Mucosa of stomach (tissue), 1 donor: Measurements from ENCODE around the gene CXCR6.

Source experiments
- H3K27me3 ChIP-seq: one replicate; pipeline ENCODE4 v1.7.0; 2013; ENCODE audit warnings: mild to moderate bottlenecking, low read length; ENCODE audit not compliant: control insufficient read depth, insufficient read depth
- H3K36me3 ChIP-seq: one replicate; pipeline ENCODE4 v1.7.0; 2013; ENCODE audit warnings: low read length; ENCODE audit not compliant: control insufficient read depth, insufficient read depth
- H3K4me1 ChIP-seq: one replicate; pipeline ENCODE4 v1.7.0; 2013; ENCODE audit warnings: mild to moderate bottlenecking, low read length; ENCODE audit not compliant: control insufficient read depth, insufficient read depth
- H3K4me3 ChIP-seq: one replicate; pipeline ENCODE4 v1.7.0; 2013; ENCODE audit warnings: low read length
- H3K9ac ChIP-seq: one replicate; pipeline ENCODE4 v1.7.0; 2013; ENCODE audit warnings: mild to moderate bottlenecking, low read length, moderate library complexity
- H3K9me3 ChIP-seq: one replicate; pipeline ENCODE4 v1.7.0; 2013; ENCODE audit warnings: mild to moderate bottlenecking, low read length, moderate library complexity; ENCODE audit not compliant: control insufficient read depth
- donor health status: Pancreatic carcinoma.

Gene CXCR6

DNA sequence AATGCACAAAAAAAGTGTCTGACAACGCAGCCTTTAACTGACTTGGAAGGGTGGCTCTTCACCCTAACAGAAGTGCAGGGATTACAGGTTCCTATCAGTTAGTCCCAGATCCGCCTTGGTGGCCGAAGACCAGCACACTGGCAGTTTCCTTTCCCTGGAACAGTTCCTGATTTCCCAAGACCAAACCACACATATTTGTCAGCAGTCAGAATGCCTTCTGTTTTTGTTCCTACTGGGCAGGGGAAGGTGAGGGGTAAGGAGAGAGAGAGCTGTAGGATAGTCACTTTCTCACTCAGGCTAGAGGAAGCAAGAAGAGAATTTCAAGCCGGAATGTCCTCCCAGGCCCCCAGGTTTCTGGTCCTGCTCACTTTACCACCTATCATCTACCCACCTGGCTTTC lies 9.2 kb downstream of the CXCR6 start:
- H3K27me3 ChIP-seq = no peaks in the 10 kb centered on the region
- no peaks in the 10 kb centered on the region for H3K4me1 ChIP-seq
- H3K4me3 ChIP-seq = no peak overlapping the region
- no peaks in the 10 kb centered on the region for H3K9me3 ChIP-seq
- peaks cover 27% of the 10 kb centered on the region for H3K36me3 ChIP-seq
- H3K9ac ChIP-seq = no peak overlapping the region

DNA sequence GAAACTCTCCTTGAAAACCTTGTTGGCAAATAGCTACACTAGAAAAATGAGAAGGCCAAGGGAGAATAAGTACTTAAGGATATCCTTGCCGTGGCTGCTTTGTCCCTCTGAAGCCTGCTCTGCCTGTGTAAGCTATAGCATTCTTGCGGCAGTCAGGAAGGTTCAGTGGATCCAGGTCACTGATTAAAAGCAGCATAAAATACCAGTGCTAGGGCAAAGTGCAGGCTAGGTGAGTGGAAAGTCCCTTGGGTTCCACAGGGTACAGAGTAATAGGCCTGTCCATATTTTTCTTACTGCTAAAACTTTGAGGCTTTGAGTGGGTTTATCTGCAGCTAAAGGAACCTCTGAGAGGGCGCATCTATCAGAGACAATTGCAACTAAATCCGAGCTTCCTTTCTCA lies 10.3 kb downstream of the CXCR6 start:
- Histone ChIP-seq H3K36me3 (peaks cover 30% of the 10 kb centered on the region), H3K9me3 (no peaks in the 10 kb centered on the region), H3K4me3 (no peak overlapping the region), H3K9ac (no peak overlapping the region), H3K27me3 (no peaks in the 10 kb centered on the region), H3K4me1 (no peaks in the 10 kb centered on the region)

DNA sequence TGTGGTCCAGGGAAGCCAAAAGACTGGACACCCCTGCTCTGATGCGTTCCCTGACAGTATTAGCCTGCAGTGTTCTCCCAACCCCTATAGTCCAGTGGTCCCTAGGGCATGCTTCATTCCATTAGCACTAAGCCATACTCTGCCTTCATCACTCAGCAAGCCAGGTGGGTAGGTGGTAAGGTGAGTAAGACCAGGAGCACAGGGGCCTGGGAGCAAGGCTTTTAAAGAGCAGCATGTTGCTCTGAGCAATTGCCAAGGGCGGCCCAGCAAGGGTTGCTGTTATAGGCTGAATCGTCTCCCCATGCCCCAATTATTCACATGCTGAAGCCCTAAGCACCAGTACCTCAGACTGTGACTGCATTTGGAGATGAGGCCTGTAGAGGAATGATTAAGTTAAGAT lies 11.0 kb downstream of the CXCR6 start:
- no peaks in the 10 kb centered on the region for H3K27me3 ChIP-seq
- H3K4me1 ChIP-seq = no peaks in the 10 kb centered on the region
- no peak overlapping the region for H3K9ac ChIP-seq
- H3K4me3 ChIP-seq = no peak overlapping the region
- peaks cover 38% of the 10 kb centered on the region for H3K36me3 ChIP-seq
- no peaks in the 10 kb centered on the region for H3K9me3 ChIP-seq

DNA sequence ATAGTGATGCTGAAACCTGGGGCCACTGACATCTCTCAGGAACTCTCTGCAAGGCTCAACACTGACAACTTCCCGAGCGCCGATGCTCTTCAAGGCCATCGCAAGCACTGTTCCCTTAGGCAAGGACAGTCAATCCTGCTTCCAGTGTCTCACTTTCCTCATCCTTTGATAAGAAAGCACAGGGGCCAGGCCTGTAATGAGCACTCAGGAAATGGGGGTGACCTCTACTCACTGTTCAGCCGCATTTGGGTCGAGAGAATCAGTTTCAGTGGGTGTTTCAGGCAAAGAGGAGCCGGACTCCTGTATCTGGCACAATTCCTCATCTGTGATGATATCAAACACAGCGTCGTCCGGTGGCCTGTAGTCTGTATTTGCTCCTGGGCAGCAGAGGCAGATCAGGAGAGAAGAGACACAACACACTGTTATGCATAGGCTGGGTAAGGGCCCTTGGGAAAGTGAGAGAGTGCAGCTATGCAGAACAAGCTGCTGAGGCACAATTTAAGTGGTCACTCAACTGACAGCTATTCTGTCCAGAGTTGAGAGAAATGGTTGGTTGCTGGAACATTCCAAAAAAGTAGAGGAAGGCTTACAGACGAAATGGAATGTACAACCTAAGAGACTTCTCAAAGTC lies 11.9 kb downstream of the CXCR6 start:
- Histone ChIP-seq H3K4me3 (no peak overlapping the region), H3K4me1 (no peaks in the 10 kb centered on the region), H3K27me3 (no peaks in the 10 kb centered on the region), H3K36me3 (peaks cover 42% of the 10 kb centered on the region), H3K9ac (no peak overlapping the region), H3K9me3 (no peaks in the 10 kb centered on the region)

DNA sequence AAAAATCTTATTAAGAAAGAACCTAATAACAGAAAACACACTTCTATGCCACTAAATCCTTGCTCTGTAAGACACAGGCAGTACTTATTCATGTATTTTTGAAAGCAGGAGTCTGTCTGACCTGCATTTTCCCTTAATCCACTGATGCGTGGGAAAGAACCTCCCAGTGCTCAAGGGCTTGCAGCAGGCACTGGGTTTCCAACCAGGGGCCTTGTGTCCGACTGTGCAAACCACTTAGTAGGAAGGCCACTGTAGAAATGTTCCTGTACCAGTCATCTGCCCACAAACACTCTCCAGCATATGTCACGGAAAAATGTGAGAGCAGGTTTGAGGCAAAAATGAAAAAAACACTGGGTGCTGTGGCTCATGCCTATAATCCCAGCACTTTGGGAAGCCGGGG lies 12.4 kb downstream of the CXCR6 start:
- Histone ChIP-seq H3K36me3 (peaks cover 42% of the 10 kb centered on the region), H3K4me1 (no peaks in the 10 kb centered on the region), H3K4me3 (no peak overlapping the region), H3K9ac (no peak overlapping the region), H3K9me3 (no peaks in the 10 kb centered on the region), H3K27me3 (no peaks in the 10 kb centered on the region)

DNA sequence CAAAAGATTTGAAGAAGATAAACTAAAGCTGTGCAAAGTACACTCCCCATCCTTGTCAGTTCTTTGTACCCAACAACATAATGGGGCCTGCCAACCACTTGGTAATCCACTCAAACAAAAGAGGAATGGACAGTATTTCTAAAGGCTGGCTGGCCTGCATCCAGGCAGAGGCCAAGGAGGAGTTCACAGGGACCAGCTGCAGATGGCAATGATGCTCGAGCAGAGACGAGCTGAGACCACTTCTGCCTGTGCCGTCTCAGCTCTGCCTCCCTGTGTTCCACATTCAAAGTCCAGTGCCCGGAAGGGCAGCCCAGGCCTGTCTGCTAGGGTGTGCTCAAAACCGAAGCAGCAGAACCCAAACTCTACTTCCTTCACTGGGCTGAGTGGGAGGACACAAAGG lies 14.3 kb downstream of the CXCR6 start:
- no peak overlapping the region for H3K9ac ChIP-seq
- no peak overlapping the region for H3K4me3 ChIP-seq
- no peaks in the 10 kb centered on the region for H3K9me3 ChIP-seq
- no peaks in the 10 kb centered on the region for H3K27me3 ChIP-seq
- no peaks in the 10 kb centered on the region for H3K4me1 ChIP-seq
- H3K36me3 ChIP-seq = peaks cover 38% of the 10 kb centered on the region

DNA sequence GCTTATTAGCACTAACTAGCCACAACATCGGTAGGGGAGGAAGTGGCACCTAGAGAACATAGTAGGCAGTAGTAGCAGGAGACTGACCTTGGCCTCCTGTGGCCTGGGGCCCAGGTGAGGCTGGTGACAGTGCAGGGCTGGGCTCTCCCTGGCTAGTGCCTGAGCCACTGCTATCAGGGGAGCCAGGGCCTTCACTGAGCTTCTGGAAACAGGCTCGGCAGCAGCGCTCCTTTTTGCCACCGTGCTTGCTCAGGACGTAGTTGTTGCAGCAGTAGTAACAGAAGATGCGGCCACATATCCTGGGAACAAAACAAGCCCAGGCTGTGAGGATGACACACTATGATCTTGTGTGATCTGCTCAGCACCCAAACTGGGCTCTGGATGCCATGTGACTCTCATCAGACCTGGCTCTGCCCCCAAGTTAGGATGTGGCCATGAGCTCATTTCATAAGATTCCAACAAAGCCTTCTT lies 15.1 kb downstream of the CXCR6 start:
- Histone ChIP-seq H3K9ac (no peak overlapping the region), H3K36me3 (peaks cover 39% of the 10 kb centered on the region), H3K9me3 (no peaks in the 10 kb centered on the region), H3K4me3 (no peak overlapping the region), H3K27me3 (no peaks in the 10 kb centered on the region), H3K4me1 (no peaks in the 10 kb centered on the region)

DNA sequence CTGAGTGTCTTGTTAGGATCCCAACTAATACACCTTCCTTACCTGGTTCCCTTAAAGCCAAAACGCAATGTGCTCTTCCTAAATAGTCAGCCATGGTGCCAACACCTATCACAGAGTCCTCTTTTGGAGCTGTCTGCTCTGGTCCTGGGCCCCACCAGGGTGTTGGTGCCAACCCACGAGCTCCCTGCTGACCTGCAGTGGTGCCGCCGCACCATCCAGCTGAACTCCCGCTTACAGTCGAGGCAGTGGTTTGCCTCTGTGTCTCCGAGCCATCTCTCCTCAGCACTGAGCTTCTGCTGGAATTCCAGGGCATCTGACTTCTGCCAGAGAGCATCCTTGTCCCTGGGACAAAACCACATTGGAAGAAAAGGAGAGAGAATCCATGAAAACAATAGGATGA lies 15.9 kb downstream of the CXCR6 start:
- no peaks in the 10 kb centered on the region for H3K27me3 ChIP-seq
- H3K9ac ChIP-seq = no peak overlapping the region
- no peak overlapping the region for H3K4me3 ChIP-seq
- peaks cover 33% of the 10 kb centered on the region for H3K36me3 ChIP-seq
- H3K4me1 ChIP-seq = no peaks in the 10 kb centered on the region
- no peaks in the 10 kb centered on the region for H3K9me3 ChIP-seq

DNA sequence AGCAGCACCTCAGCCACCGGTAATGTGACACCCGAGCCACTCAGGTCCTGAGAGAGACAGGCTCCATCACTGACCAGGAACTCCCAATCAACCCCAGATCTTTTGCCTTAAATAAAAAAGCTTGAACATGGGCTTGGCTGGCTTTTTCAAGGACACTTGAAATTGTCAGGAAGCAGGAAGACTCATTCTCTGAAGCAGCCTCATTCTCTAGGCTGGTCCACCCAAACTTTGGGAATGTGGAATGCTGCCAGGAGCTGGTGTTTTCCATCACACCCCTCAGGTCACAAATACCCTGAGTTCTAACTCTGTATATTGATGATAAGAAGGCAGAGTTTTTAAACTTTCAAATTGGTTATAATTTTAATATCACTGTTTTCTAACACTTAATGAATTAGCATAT lies 17.0 kb downstream of the CXCR6 start:
- Histone ChIP-seq H3K27me3 (no peaks in the 10 kb centered on the region), H3K36me3 (peaks cover 24% of the 10 kb centered on the region), H3K9me3 (no peaks in the 10 kb centered on the region), H3K4me1 (no peaks in the 10 kb centered on the region), H3K4me3 (no peak overlapping the region), H3K9ac (no peak overlapping the region)

DNA sequence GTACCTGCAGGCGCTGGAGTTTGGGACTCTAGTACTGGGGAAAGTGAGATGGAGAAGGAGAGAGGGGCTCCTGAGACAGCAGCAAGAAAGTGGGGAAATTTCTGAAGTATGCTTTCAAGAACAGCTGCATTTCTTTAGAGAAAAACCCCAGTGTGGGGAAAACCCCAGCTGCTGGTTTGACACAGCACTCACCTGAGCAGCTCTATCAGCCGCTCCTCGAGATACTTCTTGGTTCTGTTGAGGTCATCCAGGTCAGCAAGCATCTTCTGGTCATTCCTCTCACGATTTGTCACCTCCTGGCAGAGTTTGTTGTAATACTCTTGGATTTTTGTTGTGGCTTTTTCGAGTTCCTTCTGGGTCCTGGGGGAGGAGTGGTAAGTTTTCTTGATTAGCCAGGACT lies 18.8 kb downstream of the CXCR6 start:
- no peaks in the 10 kb centered on the region for H3K9me3 ChIP-seq
- H3K36me3 ChIP-seq = peaks cover 26% of the 10 kb centered on the region
- H3K27me3 ChIP-seq = no peaks in the 10 kb centered on the region
- no peak overlapping the region for H3K9ac ChIP-seq
- no peaks in the 10 kb centered on the region for H3K4me1 ChIP-seq
- no peak overlapping the region for H3K4me3 ChIP-seq

DNA sequence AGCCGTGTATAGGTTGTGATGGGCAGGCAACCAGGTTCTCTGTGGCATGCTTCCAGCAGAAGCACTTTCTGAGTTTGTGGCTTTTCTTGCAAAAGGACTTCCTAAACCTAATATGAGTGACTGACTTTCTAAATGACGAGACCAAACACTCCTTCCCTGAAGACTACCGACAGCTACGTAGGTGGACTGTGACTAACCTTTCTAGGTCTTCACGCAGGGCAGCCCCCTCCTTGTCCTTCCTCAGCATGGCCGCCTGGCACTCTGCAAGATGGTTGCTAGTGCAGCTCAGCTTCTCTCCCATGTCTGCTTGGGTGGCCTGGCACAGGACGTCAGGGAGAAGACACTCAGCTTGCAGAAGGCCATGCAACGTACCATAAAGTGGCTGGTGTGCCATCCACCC lies 20.9 kb downstream of the CXCR6 start:
- H3K9ac ChIP-seq = no peak overlapping the region

DNA sequence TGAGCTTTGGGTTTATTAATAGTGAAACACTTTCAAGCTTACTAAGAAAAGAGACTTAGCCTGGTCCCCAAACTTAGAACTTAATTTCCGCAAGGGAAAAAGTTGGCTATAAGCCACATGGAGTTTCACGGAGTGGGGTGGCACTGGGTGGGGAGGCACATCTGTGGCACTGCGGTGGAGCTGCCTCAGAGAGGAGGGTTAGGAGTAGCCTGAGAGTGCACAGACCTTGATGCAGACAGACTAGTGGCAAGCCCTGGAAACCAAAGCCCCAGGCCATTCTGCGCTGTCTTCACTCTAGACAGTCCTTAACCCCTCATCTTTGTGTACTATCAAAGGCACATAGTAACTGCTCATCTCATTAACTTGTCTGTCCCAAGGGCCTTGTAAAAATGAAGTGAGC lies 22.0 kb downstream of the CXCR6 start:
- Histone ChIP-seq H3K4me1 (no peaks in the 10 kb centered on the region), H3K4me3 (no peak overlapping the region), H3K27me3 (no peaks in the 10 kb centered on the region), H3K9ac (no peak overlapping the region), H3K9me3 (no peaks in the 10 kb centered on the region), H3K36me3 (peaks cover 18% of the 10 kb centered on the region)

More for the DNA sequence above, 20.9 kb downstream of the CXCR6 start:
- Histone ChIP-seq H3K9me3 (no peaks in the 10 kb centered on the region), H3K4me3 (no peak overlapping the region), H3K27me3 (no peaks in the 10 kb centered on the region), H3K4me1 (no peaks in the 10 kb centered on the region), H3K36me3 (peaks cover 23% of the 10 kb centered on the region)

DNA sequence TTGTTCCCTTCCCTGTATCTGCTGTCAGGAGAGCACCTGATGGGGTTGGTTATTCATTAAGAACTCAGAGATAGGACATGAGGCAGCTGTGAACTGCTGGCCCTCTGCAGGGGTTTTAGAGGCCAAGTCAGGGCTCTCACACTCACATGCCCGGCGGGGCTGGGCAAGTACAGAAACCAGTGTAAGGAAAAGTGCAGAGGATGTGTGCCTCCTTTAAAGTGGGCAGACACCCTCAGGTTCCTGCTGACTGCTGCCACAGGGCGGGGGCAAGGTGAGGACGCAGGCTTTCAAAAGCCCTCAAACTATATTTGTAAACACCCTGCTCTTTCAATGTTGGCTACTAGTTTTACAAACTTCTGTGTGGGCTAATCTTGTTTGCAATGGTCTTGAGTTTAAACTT lies 22.4 kb downstream of the CXCR6 start:
- no peaks in the 10 kb centered on the region for H3K27me3 ChIP-seq
- H3K9ac ChIP-seq = no peak overlapping the region
- H3K4me3 ChIP-seq = no peak overlapping the region
- H3K36me3 ChIP-seq = peaks cover 18% of the 10 kb centered on the region
- H3K9me3 ChIP-seq = no peaks in the 10 kb centered on the region
- H3K4me1 ChIP-seq = no peaks in the 10 kb centered on the region
